ENCODE results near the gene CTSH. TPM values are rescaled to one million over a fixed set of nuclear protein-coding genes. Genes with fewer than 3 reads are reported as not detected.
A peak's percentile ranks its signal among the peaks of the same experiment; 100 is the strongest.

Gene CTSH
- total and polyA plus RNA-seq, 2 experiments from 2014 or later = 19.7 to 19.9 TPM

GRCh38 chr15:78872972-78873792, 71.7 kb downstream of the CTSH start:
- no peak overlapping the region for H2AFZ ChIP-seq
- TF ChIP-seq ETS1 (IDR thresholded peaks at IDR 0.05) = no peak
- TF ChIP-seq, protein P1, sequence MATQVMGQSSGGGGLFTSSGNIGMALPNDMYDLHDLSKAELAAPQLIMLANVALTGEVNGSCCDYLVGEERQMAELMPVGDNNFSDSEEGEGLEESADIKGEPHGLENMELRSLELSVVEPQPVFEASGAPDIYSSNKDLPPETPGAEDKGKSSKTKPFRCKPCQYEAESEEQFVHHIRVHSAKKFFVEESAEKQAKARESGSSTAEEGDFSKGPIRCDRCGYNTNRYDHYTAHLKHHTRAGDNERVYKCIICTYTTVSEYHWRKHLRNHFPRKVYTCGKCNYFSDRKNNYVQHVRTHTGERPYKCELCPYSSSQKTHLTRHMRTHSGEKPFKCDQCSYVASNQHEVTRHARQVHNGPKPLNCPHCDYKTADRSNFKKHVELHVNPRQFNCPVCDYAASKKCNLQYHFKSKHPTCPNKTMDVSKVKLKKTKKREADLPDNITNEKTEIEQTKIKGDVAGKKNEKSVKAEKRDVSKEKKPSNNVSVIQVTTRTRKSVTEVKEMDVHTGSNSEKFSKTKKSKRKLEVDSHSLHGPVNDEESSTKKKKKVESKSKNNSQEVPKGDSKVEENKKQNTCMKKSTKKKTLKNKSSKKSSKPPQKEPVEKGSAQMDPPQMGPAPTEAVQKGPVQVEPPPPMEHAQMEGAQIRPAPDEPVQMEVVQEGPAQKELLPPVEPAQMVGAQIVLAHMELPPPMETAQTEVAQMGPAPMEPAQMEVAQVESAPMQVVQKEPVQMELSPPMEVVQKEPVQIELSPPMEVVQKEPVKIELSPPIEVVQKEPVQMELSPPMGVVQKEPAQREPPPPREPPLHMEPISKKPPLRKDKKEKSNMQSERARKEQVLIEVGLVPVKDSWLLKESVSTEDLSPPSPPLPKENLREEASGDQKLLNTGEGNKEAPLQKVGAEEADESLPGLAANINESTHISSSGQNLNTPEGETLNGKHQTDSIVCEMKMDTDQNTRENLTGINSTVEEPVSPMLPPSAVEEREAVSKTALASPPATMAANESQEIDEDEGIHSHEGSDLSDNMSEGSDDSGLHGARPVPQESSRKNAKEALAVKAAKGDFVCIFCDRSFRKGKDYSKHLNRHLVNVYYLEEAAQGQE (IDR thresholded peaks at IDR 0.05; ENCODE audit: unreplicated experiment) = no peak
- TF ChIP-seq POLR2AphosphoS5 (IDR thresholded peaks at IDR 0.05; ENCODE audit: low read depth) = peak; percentile 69
- TF ChIP-seq EZH2 (IDR thresholded peaks at IDR 0.05; ENCODE audit: low read depth, unreplicated experiment) = no peak
- no peak for TF ChIP-seq ZNF331 (CRISPR knock-in tag; IDR thresholded peaks at IDR 0.05; ENCODE audit: low read depth)
- no peak for TF ChIP-seq EZH2phosphoT487 (IDR thresholded peaks at IDR 0.05; ENCODE audit: unreplicated experiment)
- TF ChIP-seq JUNB (IDR thresholded peaks at IDR 0.05; ENCODE audit: unreplicated experiment) = no peak
- TF ChIP-seq CREB1 (CRISPR knock-in tag; IDR thresholded peaks at IDR 0.05; ENCODE audit: low read depth) = peak; percentile 56
- TF ChIP-seq NANOG (IDR thresholded peaks at IDR 0.05; ENCODE audit: borderline replicate concordance) = no peak
- TF ChIP-seq ZNF114 (CRISPR knock-in tag; IDR thresholded peaks at IDR 0.05) = no peak
- TF ChIP-seq STAT1 (IDR thresholded peaks at IDR 0.05; ENCODE audit: unreplicated experiment) = no peak
- no peak for TF ChIP-seq ZNF462 (CRISPR knock-in tag; IDR thresholded peaks at IDR 0.05)
- TF ChIP-seq, protein P2, sequence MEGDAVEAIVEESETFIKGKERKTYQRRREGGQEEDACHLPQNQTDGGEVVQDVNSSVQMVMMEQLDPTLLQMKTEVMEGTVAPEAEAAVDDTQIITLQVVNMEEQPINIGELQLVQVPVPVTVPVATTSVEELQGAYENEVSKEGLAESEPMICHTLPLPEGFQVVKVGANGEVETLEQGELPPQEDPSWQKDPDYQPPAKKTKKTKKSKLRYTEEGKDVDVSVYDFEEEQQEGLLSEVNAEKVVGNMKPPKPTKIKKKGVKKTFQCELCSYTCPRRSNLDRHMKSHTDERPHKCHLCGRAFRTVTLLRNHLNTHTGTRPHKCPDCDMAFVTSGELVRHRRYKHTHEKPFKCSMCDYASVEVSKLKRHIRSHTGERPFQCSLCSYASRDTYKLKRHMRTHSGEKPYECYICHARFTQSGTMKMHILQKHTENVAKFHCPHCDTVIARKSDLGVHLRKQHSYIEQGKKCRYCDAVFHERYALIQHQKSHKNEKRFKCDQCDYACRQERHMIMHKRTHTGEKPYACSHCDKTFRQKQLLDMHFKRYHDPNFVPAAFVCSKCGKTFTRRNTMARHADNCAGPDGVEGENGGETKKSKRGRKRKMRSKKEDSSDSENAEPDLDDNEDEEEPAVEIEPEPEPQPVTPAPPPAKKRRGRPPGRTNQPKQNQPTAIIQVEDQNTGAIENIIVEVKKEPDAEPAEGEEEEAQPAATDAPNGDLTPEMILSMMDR (conservative IDR thresholded peaks at IDR 0.05; ENCODE audit: low read depth in 2 of 2) = peak; percentile 35 to 64
- H3K4me3 ChIP-seq = peak overlapping the region; percentile 68
- peak overlapping the region; percentile 80 for H3K4me2 ChIP-seq
- peaks cover 22% of the 10 kb centered on the region for H3K27me3 Mint-ChIP-seq (ENCODE audit: insufficient read depth, low read depth, poor library complexity)
- ATAC-seq = peak; percentile 79
- H3K9me3 Mint-ChIP-seq = no peaks in the 10 kb centered on the region
- H3K27ac Mint-ChIP-seq = peak overlapping the region; percentile 100
- peaks cover 38% of the 10 kb centered on the region for H3K4me1 ChIP-seq (ENCODE audit: insufficient read depth)
- peaks cover 52% of the 10 kb centered on the region for H3K79me2 ChIP-seq (replicated peaks; ENCODE audit: insufficient read depth)
- H3K4me1 Mint-ChIP-seq = peaks cover 42% of the 10 kb centered on the region
- peak; percentile 94 for DNase-seq (ENCODE audit: low spot score)
- H3K9me2 ChIP-seq (ENCODE audit: insufficient read depth) = no peaks in the 10 kb centered on the region
- peaks cover 3% of the 10 kb centered on the region; the same call in 1 of the 2 replicates for H3F3A ChIP-seq (replicated peaks; ENCODE audit: low read depth)
- H4K20me1 ChIP-seq (replicated peaks; ENCODE audit: insufficient read depth) = peaks cover 36% of the 10 kb centered on the region
- no peaks in the 10 kb centered on the region for H3K36me3 ChIP-seq (ENCODE audit: insufficient read depth)
- H3K27me3 ChIP-seq (ENCODE audit: insufficient read depth) = no peaks in the 10 kb centered on the region
- H3K36me3 Mint-ChIP-seq (ENCODE audit: low read depth) = peaks cover 17% of the 10 kb centered on the region
- H3K27ac ChIP-seq (ENCODE audit: low read depth) = peak overlapping the region; percentile 93
- H3K4me3 Mint-ChIP-seq = peak overlapping the region; percentile 96
